ENCODE data around the gene ACACA. TPM values are rescaled to one million over a fixed set of nuclear protein-coding genes. Genes with fewer than 3 reads are reported as not detected.
"Not testable (repeated sequence)": the region's sequence is repeated elsewhere in the genome, so short reads cannot be mapped to it uniquely, and the experiment has no call there.

Gene ACACA
- total RNA-seq, 4 donors from 2014 or later: 47.9 to 56.2 (median 51.4) TPM

GRCh38 chr17:37081287-37081686 is 325.3 kb downstream of the ACACA start:
- Histone ChIP-seq H3K4me1 (no peaks in the 10 kb centered on the region), H3K27me3 (no peaks in the 10 kb centered on the region), H3K27ac (no peak overlapping the region), H3K4me3 (no peak overlapping the region), H3K9me3 (no peaks in the 10 kb centered on the region), H3K36me3 (peaks cover 14% of the 10 kb centered on the region)
- WGBS: 77% methylated on average over 5 of the region's 5 CpGs
- no peak for DNase-seq (ENCODE audit: low spot score in 2 of 2)
- TF ChIP-seq EP300 (IDR thresholded peaks at IDR 0.05) (no peak), CTCF (IDR thresholded peaks at IDR 0.05) (no peak), POLR2A (IDR thresholded peaks at IDR 0.05) (no peak), POLR2AphosphoS5 (IDR thresholded peaks at IDR 0.05) (no peak)

- no peaks in the 10 kb centered on the region for H3K9me3 ChIP-seq
- no peak for DNase-seq (ENCODE audit: low spot score in 2 of 2)
- no peak overlapping the region for H3K4me3 ChIP-seq
- no peaks in the 10 kb centered on the region for H3K4me1 ChIP-seq
- no peaks in the 10 kb centered on the region for H3K36me3 ChIP-seq
- 95% methylated on average over 1 of the region's 1 CpG for WGBS
- H3K27me3 ChIP-seq: no peaks in the 10 kb centered on the region
- H3K27ac ChIP-seq: no peak overlapping the region
- no peak for TF ChIP-seq POLR2A (IDR thresholded peaks at IDR 0.05)
- no peak for TF ChIP-seq CTCF (IDR thresholded peaks at IDR 0.05)
- TF ChIP-seq EP300 (IDR thresholded peaks at IDR 0.05): no peak
- TF ChIP-seq POLR2AphosphoS5 (IDR thresholded peaks at IDR 0.05): no peak
These were observed 326.9 kb downstream of the ACACA start for GRCh38 chr17:37079735-37080134.

- Histone ChIP-seq H3K27me3 (no peaks in the 10 kb centered on the region), H3K4me1 (no peaks in the 10 kb centered on the region), H3K9me3 (no peaks in the 10 kb centered on the region), H3K27ac (no peak overlapping the region), H3K36me3 (no peaks in the 10 kb centered on the region), H3K4me3 (no peak overlapping the region)
- TF ChIP-seq POLR2A (IDR thresholded peaks at IDR 0.05) (no peak), EP300 (IDR thresholded peaks at IDR 0.05) (no peak), CTCF (IDR thresholded peaks at IDR 0.05) (no peak), POLR2AphosphoS5 (IDR thresholded peaks at IDR 0.05) (no peak)
- no peak for DNase-seq (ENCODE audit: low spot score in 2 of 2)
- 98% methylated on average over 2 of the region's 2 CpGs for WGBS
These were observed 327.4 kb downstream of the ACACA start for GRCh38 chr17:37079065-37079708.

GRCh38 chr17:37073464-37073863 is 333.2 kb downstream of the ACACA start:
- DNase-seq (ENCODE audit: low spot score in 2 of 2): not testable (repeated sequence)

GRCh38 chr17:37069087-37069486 is 337.5 kb downstream of the ACACA start:
- H3K27ac ChIP-seq: no peak overlapping the region
- peaks cover 14% of the 10 kb centered on the region for H3K27me3 ChIP-seq
- peaks cover 13% of the 10 kb centered on the region for H3K4me1 ChIP-seq
- H3K4me3 ChIP-seq: no peak overlapping the region
- no peak for DNase-seq (ENCODE audit: low spot score in 2 of 2)
- WGBS: 96% methylated on average over 3 of the region's 3 CpGs
- no peaks in the 10 kb centered on the region for H3K36me3 ChIP-seq
- TF ChIP-seq POLR2A (IDR thresholded peaks at IDR 0.05) (no peak), POLR2AphosphoS5 (IDR thresholded peaks at IDR 0.05) (no peak), EP300 (IDR thresholded peaks at IDR 0.05) (no peak), CTCF (IDR thresholded peaks at IDR 0.05) (no peak)
- no peaks in the 10 kb centered on the region for H3K9me3 ChIP-seq

More at GRCh38 chr17:37073464-37073863, 333.2 kb downstream of the ACACA start:
- not testable (repeated sequence) for H3K27me3 ChIP-seq, H3K4me3 ChIP-seq, H3K36me3 ChIP-seq, H3K4me1 ChIP-seq, H3K9me3 ChIP-seq, H3K27ac ChIP-seq
- 78% methylated on average over 3 of the region's 3 CpGs for WGBS

- H3K4me3 ChIP-seq: no peak overlapping the region
- WGBS: 66% methylated on average over 10 of the region's 10 CpGs
- H3K27ac ChIP-seq: no peak overlapping the region
- H3K36me3 ChIP-seq: no peaks in the 10 kb centered on the region
- peak in 1 of 2 donors; percentile 20 for DNase-seq (ENCODE audit: low spot score in 2 of 2)
- H3K27me3 ChIP-seq: peaks cover 14% of the 10 kb centered on the region
- TF ChIP-seq CTCF (IDR thresholded peaks at IDR 0.05) (no peak), POLR2AphosphoS5 (IDR thresholded peaks at IDR 0.05) (no peak)
- H3K4me1 ChIP-seq: peaks cover 13% of the 10 kb centered on the region
- no peaks in the 10 kb centered on the region for H3K9me3 ChIP-seq
These were observed 338.4 kb downstream of the ACACA start for GRCh38 chr17:37068266-37068665.

Data from suprapubic skin (tissue), 4 donors.